ENCODE measurements around the gene ZNF407.
"Not testable (repeated sequence)": the region's sequence is repeated elsewhere in the genome, so short reads cannot be mapped to it uniquely, and the experiment has no call there.

ZNF407 gene

DNA sequence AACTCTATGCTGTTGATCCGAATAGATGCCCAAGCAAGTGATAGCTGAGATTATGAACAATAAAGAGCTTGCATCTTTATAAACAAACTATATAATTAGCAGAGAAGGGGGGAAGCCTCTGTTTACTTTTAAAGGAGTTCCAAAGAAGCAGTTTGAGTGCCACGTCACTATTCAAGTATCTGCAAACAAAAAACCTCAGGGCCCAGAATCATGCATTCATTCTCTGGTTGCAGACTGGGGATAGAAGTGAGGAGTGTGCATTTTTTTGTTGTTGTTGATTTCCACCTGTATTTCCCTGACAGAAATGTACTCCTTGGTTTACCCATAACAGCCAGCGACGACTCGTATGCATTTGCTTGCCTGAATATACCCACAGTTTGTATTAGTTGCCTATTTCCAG lies 347.0 kb downstream of the ZNF407 start:
- no peak for DNase-seq

- no peak for DNase-seq
These were observed 348.3 kb downstream of the ZNF407 start for GRCh38 chr18:74945774-74946545.

GRCh38 chr18:74946646-74947375 lies 349.1 kb downstream of the ZNF407 start:
- no peak for DNase-seq

GRCh38 chr18:74947417-74947816 lies 349.7 kb downstream of the ZNF407 start:
- DNase-seq: no peak

DNA sequence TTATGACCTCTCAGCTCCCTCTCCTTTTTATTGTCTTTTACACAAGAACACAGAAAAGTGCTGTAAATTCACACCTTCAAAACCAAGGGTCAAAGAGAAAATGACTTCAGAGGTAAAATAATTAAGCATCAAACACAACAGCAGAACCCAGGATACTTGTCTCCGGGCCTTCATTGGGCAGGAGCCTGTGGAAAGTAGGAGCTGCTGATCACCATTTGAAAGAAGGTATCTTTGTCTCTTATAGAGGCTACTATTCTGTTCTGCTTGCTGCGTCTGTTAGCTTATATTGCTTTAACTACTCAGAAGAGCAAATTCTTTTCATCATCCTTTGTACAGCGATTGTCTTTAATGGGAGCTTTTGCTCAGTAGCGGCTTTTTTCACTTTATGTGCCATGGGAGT lies 350.2 kb downstream of the ZNF407 start:
- no peak for DNase-seq

- no peak for DNase-seq
These were observed 351.9 kb downstream of the ZNF407 start for GRCh38 chr18:74949611-74950010.

- no peak for DNase-seq
These were observed 352.8 kb downstream of the ZNF407 start for GRCh38 chr18:74950479-74950878.

DNA sequence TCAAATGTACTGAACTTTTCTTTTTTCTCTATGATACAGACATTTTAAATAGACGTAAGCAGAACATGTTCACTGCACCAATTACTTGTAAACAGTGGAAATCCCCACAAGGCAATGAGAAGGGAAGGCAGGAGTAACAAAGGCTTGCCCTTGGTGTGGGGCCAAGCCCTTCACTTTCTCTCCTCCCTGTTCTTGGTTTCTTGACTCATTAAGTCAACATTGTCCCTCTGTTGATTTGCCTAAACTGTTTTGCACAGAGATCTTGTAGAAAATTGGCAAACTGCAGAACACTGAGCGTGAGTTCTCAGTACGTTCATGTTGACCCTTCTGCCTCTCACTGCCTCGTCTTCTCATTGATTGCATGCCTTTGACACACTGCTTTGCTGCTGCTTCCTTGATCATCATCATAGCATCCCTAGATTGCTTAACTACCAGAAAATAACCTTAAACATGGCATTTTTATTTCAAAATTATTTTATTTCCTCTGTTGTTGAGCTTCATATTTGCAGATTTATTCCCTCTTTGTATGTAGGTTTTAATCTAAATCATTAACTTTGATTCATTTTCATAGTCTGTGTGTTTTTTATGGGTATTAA lies 353.6 kb downstream of the ZNF407 start:
- peak; percentile 62 for DNase-seq

DNA sequence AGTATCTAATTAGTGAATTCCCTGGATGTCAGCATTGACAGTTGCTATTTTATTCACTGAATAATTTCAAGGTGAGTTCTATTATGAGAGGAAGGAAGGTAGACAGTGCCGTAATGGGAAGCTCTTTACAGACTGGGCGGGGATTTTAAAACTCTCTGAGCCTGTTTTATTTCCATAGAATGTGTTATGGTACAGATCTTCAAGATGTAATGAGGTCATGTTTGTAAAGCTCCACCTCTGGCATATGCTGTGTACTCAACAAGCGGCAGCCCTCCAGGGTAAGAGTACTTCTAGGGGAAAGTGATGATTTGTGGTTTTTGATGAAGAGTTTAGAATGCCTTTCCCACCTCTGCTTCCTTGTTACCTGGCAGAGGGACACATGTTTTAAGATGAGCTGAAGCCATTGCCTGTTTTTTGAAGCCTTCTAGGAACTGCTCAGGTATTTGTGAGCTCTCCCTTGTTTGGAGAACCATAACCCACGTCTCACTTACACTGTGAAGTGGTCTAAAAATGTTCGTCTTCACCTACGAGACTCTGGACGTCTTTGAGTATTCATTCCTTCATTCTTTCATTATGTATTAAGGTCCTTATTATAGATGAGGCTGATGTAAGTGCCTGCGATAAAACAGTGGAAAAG lies 360.0 kb downstream of the ZNF407 start:
- DNase-seq: no peak

DNA sequence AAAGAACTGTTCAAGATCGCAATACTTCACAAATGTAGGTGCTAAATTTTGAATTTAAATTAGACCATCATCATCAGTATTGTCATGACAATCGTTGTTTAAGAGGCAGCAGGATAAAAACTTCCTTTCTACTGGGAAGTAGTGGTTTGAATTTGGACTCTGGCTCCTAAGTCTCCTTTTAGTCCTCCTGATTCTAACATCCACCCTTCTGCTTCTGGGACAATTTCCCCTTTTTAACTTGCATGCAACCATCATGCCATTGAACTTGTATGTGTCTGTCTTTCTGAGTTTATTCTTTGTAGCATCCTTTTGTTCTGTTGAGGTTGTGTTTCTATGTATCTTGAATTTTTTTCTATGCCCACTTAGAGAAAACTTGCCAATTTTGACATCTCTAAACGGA lies 361.5 kb downstream of the ZNF407 start:
- no peak for DNase-seq

DNA sequence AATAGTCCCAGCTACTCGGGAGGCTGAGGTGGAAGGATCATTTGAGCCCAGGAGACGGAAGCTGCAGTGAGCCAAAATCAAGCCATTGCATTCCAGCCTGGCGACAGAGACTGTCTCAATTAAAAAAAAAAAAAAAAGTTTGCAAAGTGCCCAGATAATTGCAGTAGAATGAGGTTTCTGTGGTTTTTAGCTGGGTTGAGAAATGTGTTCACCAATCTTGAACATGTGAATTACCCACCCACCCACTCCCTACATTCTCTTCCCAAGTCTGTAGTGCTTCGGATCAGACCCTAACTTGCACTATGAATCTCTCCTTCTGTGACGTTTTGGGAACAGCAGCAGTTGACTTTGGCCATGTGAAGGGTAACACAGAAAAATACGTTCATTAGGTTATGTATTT lies 363.9 kb downstream of the ZNF407 start:
- no peak for DNase-seq

GRCh38 chr18:74963820-74964446 lies 366.3 kb downstream of the ZNF407 start:
- DNase-seq: peak; percentile 25

- no peak for DNase-seq
These were observed 368.0 kb downstream of the ZNF407 start for GRCh38 chr18:74965682-74966081.

DNA sequence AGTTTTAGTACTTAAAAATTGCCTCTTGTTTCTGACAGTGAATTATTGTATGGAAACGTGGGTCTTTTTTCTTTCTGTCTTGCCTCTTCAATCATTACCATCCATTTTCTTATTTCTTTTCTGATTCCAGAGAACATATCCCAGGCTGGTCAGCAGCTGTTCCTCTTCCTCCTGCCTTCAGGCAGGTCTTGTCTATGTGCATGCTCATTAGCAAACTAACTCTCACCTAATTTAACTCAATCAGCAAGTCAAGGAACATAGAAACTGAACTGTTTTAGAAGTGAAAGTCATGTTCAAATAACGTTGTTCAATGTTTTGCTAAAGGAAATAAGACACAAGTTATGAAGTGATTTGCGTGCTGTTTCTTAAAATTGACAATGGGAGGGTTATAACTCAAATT lies 369.8 kb downstream of the ZNF407 start:
- DNase-seq: no peak

DNA sequence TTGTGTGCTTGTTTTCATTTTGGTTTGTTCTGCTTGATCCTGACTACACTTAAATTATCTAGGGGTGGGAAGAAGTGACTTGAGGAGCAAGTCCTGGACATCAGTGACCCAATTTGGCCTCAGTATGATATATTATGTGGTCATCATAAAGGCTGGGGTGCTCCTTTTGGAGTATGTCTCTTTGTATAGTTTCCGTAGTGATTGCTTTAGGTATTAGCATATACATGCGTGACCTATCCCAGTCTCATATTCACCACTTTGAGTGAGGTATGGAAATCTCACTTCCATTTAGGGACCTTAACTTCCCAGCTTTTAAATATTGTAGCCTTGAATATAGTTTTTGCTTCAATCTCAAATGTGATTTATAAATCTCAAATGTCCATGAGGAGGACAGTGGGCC lies 370.3 kb downstream of the ZNF407 start:
- DNase-seq: no peak

- DNase-seq: not testable (repeated sequence)
These were observed 373.7 kb downstream of the ZNF407 start for GRCh38 chr18:74971358-74971757.

GRCh38 chr18:74971776-74972175 lies 374.1 kb downstream of the ZNF407 start:
- not testable (repeated sequence) for DNase-seq

GRCh38 chr18:74972354-74972753 lies 374.7 kb downstream of the ZNF407 start:
- no peak for DNase-seq

DNA sequence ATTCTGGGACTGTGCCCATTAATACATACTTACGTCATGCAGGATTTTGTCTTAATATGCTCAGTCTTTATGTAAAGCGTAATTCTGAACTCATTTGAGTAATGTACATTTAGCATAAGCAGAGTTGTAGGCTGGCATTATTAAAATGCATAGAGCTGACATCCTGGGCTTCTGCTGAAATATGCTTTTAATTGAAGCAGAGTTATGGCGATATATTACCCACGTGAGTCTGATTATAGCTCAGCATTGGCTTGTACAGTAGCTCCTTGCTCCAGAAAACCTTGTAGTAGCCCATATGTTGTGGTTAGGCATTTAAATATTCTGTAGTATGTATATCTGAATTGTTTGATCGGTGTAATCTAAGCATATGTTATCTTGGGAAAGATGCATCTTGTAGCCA lies 377.3 kb downstream of the ZNF407 start:
- no peak for DNase-seq

DNA sequence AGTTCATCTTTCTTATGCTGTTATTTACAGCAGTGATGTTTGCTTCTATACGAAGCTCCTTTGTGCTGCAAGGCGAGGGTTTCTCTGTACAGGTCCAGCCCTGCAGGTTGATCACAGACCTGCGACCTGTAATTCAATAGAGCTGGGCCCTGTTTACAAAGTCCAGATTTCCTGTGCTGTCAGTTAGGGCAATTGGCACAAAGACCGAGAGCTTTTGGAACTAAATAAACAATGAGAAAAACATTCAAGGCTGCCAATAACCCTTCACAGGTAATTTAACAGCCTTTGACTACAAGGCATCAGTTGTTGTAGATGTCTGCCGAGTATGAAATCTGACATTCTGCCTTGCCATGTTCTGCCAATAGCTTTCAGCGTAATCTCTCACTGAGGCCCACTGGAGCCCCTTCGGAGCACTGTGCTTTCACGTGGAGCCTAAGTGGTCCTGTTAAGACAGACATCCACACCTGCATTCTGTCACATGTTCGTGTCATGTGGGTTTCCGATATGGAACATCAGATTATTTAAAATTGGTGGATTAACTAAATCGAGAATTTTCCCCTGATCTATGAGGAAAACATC lies 378.8 kb downstream of the ZNF407 start:
- no peak for DNase-seq

DNA sequence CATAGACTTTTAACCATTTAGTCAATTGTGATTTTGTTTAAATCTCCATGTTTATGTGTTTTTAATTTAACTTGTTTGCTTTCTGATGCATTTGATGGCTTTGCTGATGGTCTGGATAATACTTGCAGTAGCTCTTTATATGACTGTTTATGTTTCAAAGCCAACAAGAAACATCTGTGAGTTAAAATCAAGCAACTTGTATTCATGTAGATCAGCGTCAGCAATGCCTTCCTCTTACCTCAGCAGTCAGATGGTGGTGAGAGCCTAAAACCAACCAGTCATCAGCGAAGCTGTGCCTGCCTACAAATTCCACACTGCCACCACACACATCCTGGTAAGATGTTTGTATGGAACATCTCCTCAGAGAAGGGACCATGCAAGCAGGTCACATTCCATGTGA lies 379.4 kb downstream of the ZNF407 start:
- no peak for DNase-seq

DNA sequence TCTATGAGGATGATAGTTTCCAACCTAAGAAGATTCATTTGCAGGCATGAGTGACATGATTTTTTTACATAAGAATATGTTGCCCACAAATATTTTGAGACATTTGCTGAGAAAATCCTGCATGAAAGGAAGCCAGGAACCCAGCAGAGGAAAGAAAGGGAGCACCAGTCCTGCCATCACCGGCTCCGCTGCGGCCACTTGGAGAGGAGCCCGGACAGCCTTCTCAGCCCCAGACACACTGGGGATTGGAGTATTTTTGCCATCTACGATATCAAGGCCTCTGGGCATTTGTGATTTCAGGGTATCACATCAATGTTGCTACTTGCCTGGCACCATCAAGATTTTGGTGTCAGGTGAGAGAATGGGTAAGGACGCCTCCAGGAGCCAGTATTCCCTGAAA lies 383.0 kb downstream of the ZNF407 start:
- DNase-seq: no peak

DNA sequence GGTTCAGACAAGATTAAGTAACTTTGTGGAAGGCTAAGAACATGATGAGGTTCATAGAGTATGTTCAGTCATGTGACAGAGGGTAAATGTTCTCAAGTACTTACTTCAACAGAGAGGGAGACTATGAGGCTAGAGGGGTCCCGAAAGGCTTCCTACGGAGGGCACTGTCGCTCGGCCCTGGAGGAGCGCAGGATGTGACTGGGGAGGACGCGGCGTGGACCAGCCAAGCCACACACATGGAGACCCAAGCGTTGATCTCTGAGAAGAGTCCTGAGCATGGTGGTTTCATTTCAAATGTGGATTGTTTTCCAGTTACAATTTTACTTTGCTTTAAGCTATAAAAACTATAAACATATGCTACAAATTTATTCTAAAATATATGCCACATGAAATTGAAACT lies 383.8 kb downstream of the ZNF407 start:
- DNase-seq: no peak

All from CD4-positive, alpha-beta T cell treated with Interleukin-4 for 4 hours (primary cell).